Small intestine (tissue), 7 donors: ENCODE measurements around the gene TPM2. TPM values are rescaled to one million over a fixed set of nuclear protein-coding genes. Genes with fewer than 3 reads are reported as not detected.

Experiments
- DNase-seq, 2 donors: peaks; one replicate each; pipeline versions ENCODE4 v3.0.0 to v3.0.0-alpha.2; 2013
- FAIRE-seq: peaks from 2 replicates; lab custom pipeline; 2012; peaks lifted over from hg19 to GRCh38; lab: Jason Lieb, UNC
- H3K27ac ChIP-seq, 3 donors: one replicate each; pipeline ENCODE4 v1.5.1; 2013; ENCODE audit warnings: low read length in 2 of 3, mild to moderate bottlenecking in 2 of 3, control low read depth in 1 of 3, inconsistent platforms in 1 of 3, low read depth in 1 of 3, moderate library complexity in 1 of 3
- H3K27me3 ChIP-seq, 3 donors: one replicate each; pipeline ENCODE4 v1.6.1; 2013; ENCODE audit warnings: low read length in 3 of 3, inconsistent platforms in 1 of 3; ENCODE audit not compliant: control insufficient read depth in 3 of 3, insufficient read depth in 3 of 3
- H3K36me3 ChIP-seq, 3 donors: one replicate each; pipeline ENCODE4 v1.6.1; 2013; ENCODE audit warnings: low read length in 3 of 3, inconsistent platforms in 1 of 3, low read depth in 1 of 3, mild to moderate bottlenecking in 1 of 3, moderate library complexity in 1 of 3; ENCODE audit not compliant: control insufficient read depth in 3 of 3, insufficient read depth in 2 of 3
- H3K4me1 ChIP-seq, 3 donors: one replicate each; pipeline ENCODE4 v1.6.1; 2013; ENCODE audit warnings: low read length in 2 of 3, inconsistent platforms in 1 of 3, low read depth in 1 of 3, mild to moderate bottlenecking in 1 of 3, moderate library complexity in 1 of 3; ENCODE audit not compliant: control insufficient read depth in 3 of 3, insufficient read depth in 2 of 3
- H3K4me3 ChIP-seq, 3 donors: one replicate each; pipeline ENCODE4 v1.5.1; 2013; ENCODE audit warnings: low read length in 3 of 3, control low read depth in 1 of 3, inconsistent platforms in 1 of 3, low read depth in 1 of 3, mild to moderate bottlenecking in 1 of 3, moderate library complexity in 1 of 3
- H3K9me3 ChIP-seq, 2 donors: one replicate each; pipeline ENCODE4 v1.6.1; 2013; ENCODE audit warnings: low read depth in 1 of 2, low read length in 1 of 2; ENCODE audit not compliant: control insufficient read depth in 2 of 2, insufficient read depth in 1 of 2
- WGBS, 3 donors: extraction: QIAGEN DNeasy Blood & Tissue Kit; methylation state at CpG; one replicate each; pipeline ENCODE4 v1.1.7; 2013; 5-methylcytosine and 5-hydroxymethylcytosine counted together
- polyA plus RNA-seq, 4 donors: library from polyadenylated mRNA; stranded (reverse) in 3 of 4; unstranded in 1 of 4; fragments of 200-250 nt in 3 of 4; fragments of 120-200 nt in 1 of 4; gene quantifications; one replicate each; pipeline versions ENCODE4 v1.2.1 to v1.2.3, GENCODE V29; 2013
- donor health status: healthy with polysubstance abuse.
- donor health status: control.
- donor health status: control.
- donor health status: Bipolar disorder and iron deficiency.
- donor health status: healthy.

Gene TPM2
- polyA plus RNA-seq, 4 donors: 23.0 to 253 (median 81.2) TPM

GRCh38 chr9:35706951-35707350 lies 17.2 kb upstream of the TPM2 start:
- 86 to 97% (median 87%) methylated on average over 10 of the region's 10 CpGs for WGBS, 3 donors
- DNase-seq: no peak
- Histone ChIP-seq H3K36me3 (peaks cover 44 to 86% (median 66%) of the 10 kb centered on the region in 3 donors), H3K9me3 (no peaks in the 10 kb centered on the region), H3K27ac (no peak overlapping the region), H3K27me3 (no peaks in the 10 kb centered on the region), H3K4me3 (no peak overlapping the region), H3K4me1 (no peaks in the 10 kb centered on the region)
- no peak for FAIRE-seq

GRCh38 chr9:35705836-35706430 lies 16.2 kb upstream of the TPM2 start:
- no peak for FAIRE-seq
- Histone ChIP-seq H3K4me3 (no peak overlapping the region), H3K36me3 (peaks cover 48 to 83% (median 64%) of the 10 kb centered on the region in 3 donors), H3K4me1 (no peaks in the 10 kb centered on the region), H3K27ac (no peak overlapping the region), H3K9me3 (no peaks in the 10 kb centered on the region), H3K27me3 (no peaks in the 10 kb centered on the region)
- 90 to 95% (median 91%) methylated on average over 7 of the region's 7 CpGs for WGBS, 3 donors
- DNase-seq: no peak

- Histone ChIP-seq H3K9me3 (no peaks in the 10 kb centered on the region), H3K36me3 (peaks cover 48 to 79% (median 63%) of the 10 kb centered on the region in 3 donors), H3K27me3 (no peaks in the 10 kb centered on the region), H3K4me3 (no peak overlapping the region), H3K27ac (no peak overlapping the region), H3K4me1 (no peaks in the 10 kb centered on the region)
- no peak for DNase-seq
- no peak for FAIRE-seq
- 75 to 90% (median 76%) methylated on average over 8 of the region's 8 CpGs for WGBS, 3 donors
Observed at GRCh38 chr9:35705372-35705771, 15.6 kb upstream of the TPM2 start.

- Histone ChIP-seq H3K36me3 (peaks cover 53 to 83% (median 71%) of the 10 kb centered on the region in 3 donors), H3K27me3 (no peaks in the 10 kb centered on the region), H3K9me3 (no peaks in the 10 kb centered on the region), H3K27ac (no peak overlapping the region), H3K4me1 (no peaks in the 10 kb centered on the region), H3K4me3 (no peak overlapping the region)
- 95 to 97% (median 96%) methylated on average over 26 of the region's 26 CpGs for WGBS, 3 donors
- FAIRE-seq: no peak
- no peak for DNase-seq
Observed at GRCh38 chr9:35703906-35704672, 14.4 kb upstream of the TPM2 start.

GRCh38 chr9:35702696-35703095 lies 13.0 kb upstream of the TPM2 start:
- Histone ChIP-seq H3K27me3 (no peaks in the 10 kb centered on the region), H3K4me1 (no peaks in the 10 kb centered on the region), H3K27ac (no peak overlapping the region), H3K4me3 (no peak overlapping the region), H3K36me3 (peaks cover 54 to 89% (median 76%) of the 10 kb centered on the region in 3 donors), H3K9me3 (no peaks in the 10 kb centered on the region)
- DNase-seq: no peak
- FAIRE-seq: no peak
- 93 to 98% (median 96%) methylated on average over 6 to 7 of the region's 7 CpGs for WGBS, 3 donors

- Histone ChIP-seq H3K9me3 (no peaks in the 10 kb centered on the region), H3K27me3 (no peaks in the 10 kb centered on the region), H3K27ac (no peak overlapping the region), H3K4me3 (no peak overlapping the region), H3K36me3 (peaks cover 45 to 87% (median 65%) of the 10 kb centered on the region in 3 donors), H3K4me1 (peaks cover 0 to 3% (median 0%) of the 10 kb centered on the region in 3 donors)
- DNase-seq: no peak
- no peak for FAIRE-seq
Observed at GRCh38 chr9:35700942-35701341, 11.2 kb upstream of the TPM2 start.

GRCh38 chr9:35700031-35700430 lies 10.3 kb upstream of the TPM2 start:
- DNase-seq (no peak), FAIRE-seq (no peak)
- H3K9me3 ChIP-seq: no peaks in the 10 kb centered on the region
- WGBS, 3 donors: 86 to 90% (median 90%) methylated on average over 11 of the region's 11 CpGs
- no peak overlapping the region for H3K27ac ChIP-seq
- H3K4me3 ChIP-seq: no peak overlapping the region
- H3K36me3 ChIP-seq: peaks cover 36 to 78% (median 56%) of the 10 kb centered on the region in 3 donors
- H3K4me1 ChIP-seq: peaks cover 0 to 7% (median 0%) of the 10 kb centered on the region in 3 donors
- no peaks in the 10 kb centered on the region for H3K27me3 ChIP-seq

GRCh38 chr9:35698231-35698630 lies 8.5 kb upstream of the TPM2 start:
- Histone ChIP-seq H3K27me3 (no peaks in the 10 kb centered on the region), H3K4me3 (no peak overlapping the region), H3K9me3 (no peaks in the 10 kb centered on the region), H3K4me1 (peaks cover 0 to 7% (median 0%) of the 10 kb centered on the region in 3 donors), H3K27ac (no peak overlapping the region), H3K36me3 (peaks cover 22 to 60% (median 42%) of the 10 kb centered on the region in 3 donors)
- FAIRE-seq (no peak), DNase-seq (no peak)
- 88 to 90% (median 88%) methylated on average over 5 of the region's 5 CpGs for WGBS, 3 donors
